Endothelial cell (in vitro differentiated cells): ENCODE measurements around the gene CHCHD6. TPM values are rescaled to one million over a fixed set of nuclear protein-coding genes. Genes with fewer than 3 reads are reported as not detected.

Experiments
- DNase-seq: peaks from one replicate; pipeline ENCODE4 v3.0.0; 2021; ENCODE audit warnings: low spot score
- H3K27ac Mint-ChIP-seq: one replicate; pipeline ENCODE4 v1.8.0; 2021; ENCODE audit warnings: mixed read lengths, inconsistent platforms; ENCODE audit not compliant: unreplicated experiment
- H3K27me3 Mint-ChIP-seq: one replicate; pipeline ENCODE4 v1.8.0; 2021; ENCODE audit warnings: mild to moderate bottlenecking, moderate library complexity, mixed read lengths, inconsistent platforms; ENCODE audit not compliant: unreplicated experiment
- H3K36me3 Mint-ChIP-seq: one replicate; pipeline ENCODE4 v1.8.0; 2021; ENCODE audit warnings: mild to moderate bottlenecking, low read depth, mixed read lengths, inconsistent platforms; ENCODE audit not compliant: unreplicated experiment
- H3K4me1 Mint-ChIP-seq: one replicate; pipeline ENCODE4 v1.8.0; 2021; ENCODE audit warnings: mild to moderate bottlenecking, mixed read lengths, inconsistent platforms; ENCODE audit not compliant: unreplicated experiment
- H3K4me3 Mint-ChIP-seq: one replicate; pipeline ENCODE4 v1.8.0; 2021; ENCODE audit warnings: mild to moderate bottlenecking, mixed read lengths, inconsistent platforms; ENCODE audit not compliant: unreplicated experiment
- H3K9me3 Mint-ChIP-seq: one replicate; pipeline ENCODE4 v1.8.0; 2021; ENCODE audit warnings: mixed read lengths, inconsistent platforms; ENCODE audit not compliant: unreplicated experiment
- total RNA-seq: library from RNA; stranded (reverse); fragmentation: NEBNext Ultra II Directional; extraction: Animal tissue kit (Norgen Biotek cat#: 25700); gene quantifications from one replicate; pipeline ENCODE4 v1.2.1, GENCODE V29; 2021; ENCODE audit not compliant: unreplicated experiment
- TF ChIP-seq, protein P1 (sequence below): fragments of 200-600 bp; sonication (generic); IDR thresholded peaks from one replicate; pipeline ENCODE4 v1.5.0; 2021; ENCODE audit warnings: antibody characterized with exemption; ENCODE audit not compliant: unreplicated experiment

The CHCHD6 gene
- total RNA-seq, 1 donor from 2014 or later, result 9.2 TPM

DNA sequence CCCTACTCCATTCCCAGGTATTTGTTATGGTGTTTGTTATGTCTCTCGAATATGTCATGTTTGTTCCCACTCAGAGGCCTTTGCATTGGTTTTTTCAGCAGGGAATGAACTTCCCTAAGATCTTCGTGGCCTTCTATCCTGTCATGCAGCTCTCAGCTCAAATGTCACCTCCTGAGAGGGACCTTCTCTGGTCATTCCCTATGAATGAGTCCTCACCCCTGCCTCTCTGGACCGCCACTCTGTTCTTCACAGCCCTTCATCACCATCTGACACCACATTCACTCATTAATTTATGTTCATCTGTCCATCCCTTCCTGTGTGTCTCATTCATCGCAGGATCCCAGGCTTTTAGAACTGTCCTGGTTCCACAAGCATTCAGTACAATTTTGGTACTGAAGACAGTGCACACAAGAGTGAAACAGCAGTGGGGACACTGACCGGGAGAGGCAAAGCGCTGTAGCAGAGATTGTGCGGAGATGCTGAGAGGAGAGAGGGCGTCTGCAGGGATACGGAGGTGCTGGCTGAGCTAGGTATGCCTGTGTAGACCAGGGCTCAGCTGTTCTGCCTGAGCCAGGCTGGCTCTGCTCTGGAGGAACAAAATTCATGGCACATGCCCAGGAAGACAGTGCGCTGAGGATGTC, 132.3 kb downstream of the CHCHD6 start:
- no peak overlapping the region for H3K4me3 Mint-ChIP-seq
- TF ChIP-seq, protein P1, sequence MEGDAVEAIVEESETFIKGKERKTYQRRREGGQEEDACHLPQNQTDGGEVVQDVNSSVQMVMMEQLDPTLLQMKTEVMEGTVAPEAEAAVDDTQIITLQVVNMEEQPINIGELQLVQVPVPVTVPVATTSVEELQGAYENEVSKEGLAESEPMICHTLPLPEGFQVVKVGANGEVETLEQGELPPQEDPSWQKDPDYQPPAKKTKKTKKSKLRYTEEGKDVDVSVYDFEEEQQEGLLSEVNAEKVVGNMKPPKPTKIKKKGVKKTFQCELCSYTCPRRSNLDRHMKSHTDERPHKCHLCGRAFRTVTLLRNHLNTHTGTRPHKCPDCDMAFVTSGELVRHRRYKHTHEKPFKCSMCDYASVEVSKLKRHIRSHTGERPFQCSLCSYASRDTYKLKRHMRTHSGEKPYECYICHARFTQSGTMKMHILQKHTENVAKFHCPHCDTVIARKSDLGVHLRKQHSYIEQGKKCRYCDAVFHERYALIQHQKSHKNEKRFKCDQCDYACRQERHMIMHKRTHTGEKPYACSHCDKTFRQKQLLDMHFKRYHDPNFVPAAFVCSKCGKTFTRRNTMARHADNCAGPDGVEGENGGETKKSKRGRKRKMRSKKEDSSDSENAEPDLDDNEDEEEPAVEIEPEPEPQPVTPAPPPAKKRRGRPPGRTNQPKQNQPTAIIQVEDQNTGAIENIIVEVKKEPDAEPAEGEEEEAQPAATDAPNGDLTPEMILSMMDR, result no peak
- H3K9me3 Mint-ChIP-seq, result no peaks in the 10 kb centered on the region
- peaks cover 4% of the 10 kb centered on the region for H3K36me3 Mint-ChIP-seq
- peaks cover 8% of the 10 kb centered on the region for H3K4me1 Mint-ChIP-seq
- DNase-seq, result no peak
- H3K27ac Mint-ChIP-seq, result no peak overlapping the region
- peaks cover 9% of the 10 kb centered on the region for H3K27me3 Mint-ChIP-seq

DNA sequence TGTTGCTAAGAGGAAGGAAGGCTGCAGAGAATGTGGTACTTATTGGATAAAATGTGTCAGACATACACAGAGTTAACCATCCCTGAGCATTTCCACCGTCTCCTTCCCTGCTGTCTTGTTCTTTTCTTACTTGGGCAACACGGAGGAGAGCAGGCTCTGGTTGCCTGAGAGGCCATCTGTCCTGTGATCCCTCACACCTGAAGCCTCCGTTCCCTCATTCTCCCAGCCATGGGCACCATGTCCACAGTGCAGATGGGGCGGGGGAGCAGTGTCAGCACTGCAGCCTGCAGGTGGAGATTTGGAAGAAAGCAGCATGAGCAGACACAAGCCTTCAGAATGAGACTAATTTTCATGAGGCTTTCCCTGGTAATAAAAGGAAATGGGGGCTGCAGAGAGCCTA, 133.7 kb downstream of the CHCHD6 start:
- Mint-ChIP-seq H3K27me3 (peaks cover 9% of the 10 kb centered on the region), H3K27ac (no peak overlapping the region), H3K4me1 (peaks cover 3% of the 10 kb centered on the region), H3K36me3 (peaks cover 4% of the 10 kb centered on the region), H3K4me3 (no peak overlapping the region), H3K9me3 (no peaks in the 10 kb centered on the region)
- DNase-seq, result no peak
- TF ChIP-seq, protein P1, result no peak

DNA sequence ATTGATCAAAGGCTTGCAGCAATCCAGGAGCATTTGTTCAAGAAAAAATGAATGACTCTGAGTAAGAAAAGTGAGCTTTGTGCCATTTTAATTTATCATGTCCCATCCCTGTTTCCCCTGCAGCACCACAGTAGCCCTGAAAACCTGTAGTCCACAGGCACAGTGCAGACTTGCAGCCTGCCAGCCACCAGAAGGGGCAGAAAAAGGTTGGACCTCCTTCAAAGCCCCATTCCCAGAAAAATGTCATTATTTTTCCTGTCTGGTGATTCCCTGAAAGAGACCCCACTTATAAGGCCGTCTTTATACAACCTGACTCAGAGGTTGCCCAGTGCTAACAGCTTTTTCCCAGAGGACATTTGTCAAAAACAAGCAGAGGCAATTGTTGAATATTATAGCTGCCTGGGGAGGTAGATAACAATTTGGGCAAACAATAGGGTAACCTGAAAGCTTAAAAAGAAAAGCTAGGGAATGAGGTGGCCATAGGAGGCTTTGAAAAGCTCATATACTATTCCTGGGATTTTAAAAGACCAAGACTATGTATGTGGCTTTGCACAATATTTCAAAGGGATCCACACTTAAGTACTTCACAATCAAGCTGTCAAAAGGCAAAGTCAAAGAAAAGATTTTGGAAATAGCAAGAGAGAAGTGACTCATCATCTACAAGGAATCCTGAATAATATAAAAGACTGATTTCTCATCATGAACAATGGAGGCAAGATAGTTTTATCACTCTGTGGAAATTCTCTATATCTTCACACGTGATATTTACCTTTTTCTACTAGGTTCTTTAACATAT, 142.1 kb downstream of the CHCHD6 start:
- Mint-ChIP-seq H3K9me3 (no peaks in the 10 kb centered on the region), H3K27ac (no peak overlapping the region), H3K27me3 (peaks cover 2% of the 10 kb centered on the region), H3K4me3 (no peak overlapping the region), H3K36me3 (no peaks in the 10 kb centered on the region), H3K4me1 (no peaks in the 10 kb centered on the region)
- TF ChIP-seq, protein P1, result no peak
- no peak for DNase-seq

DNA sequence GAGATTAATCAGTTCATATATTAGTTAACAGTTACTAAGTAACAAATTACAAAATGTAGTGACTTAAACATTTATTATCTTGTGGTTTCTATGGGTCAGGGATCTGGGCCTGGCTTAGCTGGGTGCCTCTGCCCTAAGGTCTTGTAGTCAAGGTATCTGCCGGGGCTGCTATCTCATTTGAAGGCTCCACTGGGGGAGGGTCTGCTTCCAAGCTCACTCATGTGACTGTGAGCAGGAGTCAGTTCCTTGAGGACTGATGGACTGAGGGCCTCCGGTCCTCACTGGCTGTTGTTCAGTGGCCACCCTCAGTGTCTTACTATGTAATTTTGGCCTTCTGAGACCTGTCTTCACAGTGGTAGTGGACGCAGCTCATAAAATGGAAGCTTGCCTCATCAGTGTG, 143.0 kb downstream of the CHCHD6 start:
- Mint-ChIP-seq H3K4me1 (no peaks in the 10 kb centered on the region), H3K9me3 (no peaks in the 10 kb centered on the region), H3K27ac (no peak overlapping the region), H3K36me3 (no peaks in the 10 kb centered on the region), H3K4me3 (no peak overlapping the region), H3K27me3 (peaks cover 2% of the 10 kb centered on the region)
- TF ChIP-seq, protein P1, result no peak
- DNase-seq, result no peak

DNA sequence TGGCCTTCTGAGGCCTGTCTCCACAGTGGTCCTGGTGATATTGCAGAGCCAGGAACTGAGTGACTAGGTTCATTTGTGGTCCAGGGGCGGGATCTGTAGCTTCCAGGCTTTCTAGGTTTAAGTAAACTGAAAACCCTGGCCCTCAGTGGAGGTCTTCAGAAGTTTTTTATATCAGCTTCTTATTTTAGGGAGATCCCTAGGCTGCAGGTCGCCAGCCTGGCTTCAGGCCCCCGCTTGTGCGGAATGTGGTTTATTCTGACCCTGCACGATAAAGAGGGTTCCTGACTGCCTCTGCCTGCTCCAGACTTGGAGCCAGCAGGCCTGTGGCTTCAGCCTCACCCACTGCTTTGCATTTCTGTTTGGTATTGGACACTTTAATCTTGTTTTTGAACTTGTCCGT, 145.0 kb downstream of the CHCHD6 start:
- Mint-ChIP-seq H3K27me3 (peaks cover 3% of the 10 kb centered on the region), H3K27ac (no peak overlapping the region), H3K4me1 (peaks cover 7% of the 10 kb centered on the region), H3K9me3 (no peaks in the 10 kb centered on the region), H3K36me3 (no peaks in the 10 kb centered on the region), H3K4me3 (no peak overlapping the region)
- TF ChIP-seq, protein P1, result no peak
- DNase-seq, result no peak
